Activated CD8-positive, alpha-beta T cell treated with anti-CD3 and anti-CD28 coated beads for 36 hours (primary cell): ENCODE results near the gene OBSCN. TPM values are rescaled to one million over a fixed set of nuclear protein-coding genes. Genes with fewer than 3 reads are reported as not detected.

Experiments
- ATAC-seq: fragments of 200-7000 bp; cut with Tn5 transposase; one replicate; pipeline ENCODE4 v1.10.0; 2021; ENCODE audit warnings: mild to moderate bottlenecking, moderate library complexity
- CTCF ChIA-PET: fragments of 350-600 bp; sonication (Branson Sonifier 250); formaldehyde crosslinking; loops from one replicate; lab custom pipeline; 2021; ENCODE audit warnings: antibody characterized with exemption; lab: Charles Lee
- POLR2A ChIA-PET: fragments of 350-600 bp; sonication (Branson Sonifier 250); formaldehyde crosslinking; loops from one replicate; lab custom pipeline; 2021; ENCODE audit warnings: antibody characterized with exemption; lab: Charles Lee
- DNase-seq: peaks from one replicate; pipeline ENCODE4 v3.0.0-alpha.2; 2020
- H3K27ac Mint-ChIP-seq: one replicate; pipeline ENCODE4 v1.8.0; 2021; ENCODE audit warnings: mild to moderate bottlenecking, mixed read lengths
- H3K27me3 Mint-ChIP-seq: one replicate; pipeline ENCODE4 v1.8.0; 2021; ENCODE audit warnings: mixed read lengths
- H3K36me3 Mint-ChIP-seq: one replicate; pipeline ENCODE4 v1.8.0; 2021; ENCODE audit warnings: low read depth, mixed read lengths
- H3K4me1 Mint-ChIP-seq: one replicate; pipeline ENCODE4 v1.8.0; 2021; ENCODE audit warnings: low read depth, mixed read lengths
- H3K4me3 Mint-ChIP-seq: one replicate; pipeline ENCODE4 v1.8.0; 2021; ENCODE audit warnings: mild to moderate bottlenecking, moderate library complexity, mixed read lengths
- H3K9me3 Mint-ChIP-seq: one replicate; pipeline ENCODE4 v1.8.0; 2021; ENCODE audit warnings: mixed read lengths
- CTCF ChIP-seq: fragments of 200-600 bp; IDR thresholded peaks from one replicate; pipeline ENCODE4 v1.8.0; 2022; ENCODE audit warnings: antibody characterized with exemption, mild to moderate bottlenecking
- intact Hi-C: fragments of 100-400 bp; cut with micrococcal nuclease; formaldehyde crosslinking; loops from one replicate; pipeline ENCODE4 v1.10.0; 2022
- total RNA-seq, 2 experiments: library from RNA; stranded (reverse); gene quantifications; one replicate each; pipeline ENCODE4 v1.2.3, GENCODE V29; 2021

The OBSCN gene
- total RNA-seq, 2 experiments from 2014 or later, result 21.6 to 23.7 TPM

DNA sequence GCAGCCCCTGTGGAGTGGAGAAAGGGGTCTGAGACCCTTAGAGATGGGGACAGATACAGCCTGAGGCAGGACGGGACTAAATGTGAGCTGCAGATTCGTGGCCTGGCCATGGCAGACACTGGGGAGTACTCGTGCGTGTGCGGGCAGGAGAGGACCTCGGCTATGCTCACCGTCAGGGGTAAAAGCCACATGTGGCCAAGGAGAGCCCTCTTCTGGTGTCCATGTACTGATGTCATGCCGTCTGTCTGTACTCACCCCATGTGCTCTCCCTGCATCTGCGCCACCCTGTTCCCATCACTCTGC is 84.7 kb downstream of the OBSCN start:
- no peak for TF ChIP-seq CTCF
- ATAC-seq (no peak), DNase-seq (no peak)
- intact Hi-C loops, result no loop called here
- CTCF ChIA-PET, result no interaction called here
- Mint-ChIP-seq H3K9me3 (peaks cover 2% of the 10 kb centered on the region), H3K4me3 (no peak overlapping the region), H3K4me1 (peaks cover 8% of the 10 kb centered on the region), H3K27me3 (no peaks in the 10 kb centered on the region), H3K27ac (no peak overlapping the region), H3K36me3 (peaks cover 5% of the 10 kb centered on the region)
- POLR2A ChIA-PET, result no interaction called here

DNA sequence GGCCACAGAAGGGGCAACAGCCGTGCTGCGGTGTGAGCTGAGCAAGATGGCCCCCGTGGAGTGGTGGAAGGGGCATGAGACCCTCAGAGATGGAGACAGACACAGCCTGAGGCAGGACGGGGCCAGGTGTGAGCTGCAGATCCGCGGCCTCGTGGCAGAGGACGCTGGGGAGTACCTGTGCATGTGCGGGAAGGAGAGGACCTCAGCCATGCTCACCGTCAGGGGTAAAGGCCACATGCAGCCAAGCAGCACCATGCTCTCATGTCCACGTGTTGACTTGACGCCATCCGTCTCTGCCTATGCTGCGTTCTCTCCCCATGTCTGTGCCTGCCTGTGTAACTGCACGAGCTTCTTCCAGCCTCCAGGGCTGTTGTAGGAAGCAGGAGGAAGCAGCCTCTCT is 85.5 kb downstream of the OBSCN start:
- TF ChIP-seq CTCF, result no peak
- no peak for DNase-seq
- Mint-ChIP-seq H3K27ac (no peak overlapping the region), H3K9me3 (peaks cover 2% of the 10 kb centered on the region), H3K4me1 (peaks cover 7% of the 10 kb centered on the region), H3K4me3 (no peak overlapping the region), H3K27me3 (no peaks in the 10 kb centered on the region), H3K36me3 (peaks cover 9% of the 10 kb centered on the region)
- no peak for ATAC-seq
- CTCF ChIA-PET, result no interaction called here
- POLR2A ChIA-PET, result interaction anchor here (1.2 kb wide), 1 partner anchor 12 kb away, joined by 3 read pairs; no protein-coding TSS in a partner anchor
- intact Hi-C loops, result no loop called here

DNA sequence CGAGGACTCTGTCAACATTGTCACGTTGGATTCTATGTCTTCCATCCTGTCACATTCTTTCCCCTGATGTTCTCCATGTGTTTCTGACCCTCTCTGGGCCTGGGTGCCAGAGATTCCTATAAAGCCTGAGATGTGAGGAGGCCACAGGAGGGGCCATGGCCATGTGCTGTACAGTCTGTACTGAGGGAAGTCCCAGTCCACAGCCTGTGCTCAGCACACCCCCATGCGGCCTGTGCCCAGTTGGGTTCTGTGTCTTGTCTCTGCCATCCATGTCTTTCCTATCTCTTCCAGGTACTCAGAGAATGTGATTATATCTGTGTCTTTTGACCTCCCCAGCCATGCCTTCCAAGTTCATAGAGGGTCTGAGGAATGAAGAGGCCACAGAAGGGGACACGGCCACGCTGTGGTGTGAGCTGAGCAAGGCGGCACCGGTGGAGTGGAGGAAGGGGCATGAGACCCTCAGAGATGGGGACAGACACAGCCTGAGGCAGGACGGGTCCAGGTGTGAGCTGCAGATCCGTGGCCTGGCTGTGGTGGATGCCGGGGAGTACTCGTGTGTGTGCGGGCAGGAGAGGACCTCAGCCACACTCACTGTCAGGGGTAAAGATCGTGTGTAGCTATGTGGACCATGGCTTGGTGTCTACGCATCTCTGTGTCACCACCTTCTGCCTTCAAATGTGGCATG is 86.1 kb downstream of the OBSCN start:
- ATAC-seq (no peak), DNase-seq (no peak)
- H3K4me1 Mint-ChIP-seq, result peaks cover 3% of the 10 kb centered on the region
- H3K4me3 Mint-ChIP-seq, result no peak overlapping the region
- no peaks in the 10 kb centered on the region for H3K27me3 Mint-ChIP-seq
- peaks cover 9% of the 10 kb centered on the region for H3K36me3 Mint-ChIP-seq
- intact Hi-C loops, result no loop called here
- H3K27ac Mint-ChIP-seq, result no peak overlapping the region
- no peak for TF ChIP-seq CTCF
- ChIA-PET CTCF (no interaction called here), POLR2A (interaction anchor here (1.2 kb wide), 1 partner anchor 12 kb away, joined by 3 read pairs; no protein-coding TSS in a partner anchor)
- H3K9me3 Mint-ChIP-seq, result peaks cover 2% of the 10 kb centered on the region

- no peak overlapping the region for H3K4me3 Mint-ChIP-seq
- POLR2A ChIA-PET, result no interaction called here
Measured at GRCh38 chr1:228294717-228295116, 86.9 kb downstream of the OBSCN start.

DNA sequence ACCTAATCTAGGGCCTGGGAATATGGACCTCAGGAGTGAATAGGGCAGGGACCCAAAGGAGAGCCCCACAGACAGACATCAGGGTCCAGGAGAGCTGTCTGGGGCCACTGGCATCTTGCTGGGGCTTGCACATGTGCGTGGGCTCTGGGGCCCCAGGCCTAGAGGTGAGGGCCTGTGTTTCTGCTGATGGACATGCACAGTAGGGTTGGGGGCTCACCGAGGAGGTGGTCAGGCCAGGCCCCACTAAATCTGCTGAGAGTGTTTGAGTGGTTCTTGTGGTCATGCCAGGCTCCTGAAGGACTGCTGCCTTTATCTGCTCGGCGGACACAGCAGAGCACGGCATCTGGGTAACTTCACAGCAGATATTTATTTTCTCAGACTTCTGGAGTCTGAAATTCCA is 87.4 kb downstream of the OBSCN start:
- intact Hi-C loops, result no loop called here
- CTCF ChIA-PET, result no interaction called here
- no peaks in the 10 kb centered on the region for H3K27me3 Mint-ChIP-seq

More at GRCh38 chr1:228294717-228295116, 86.9 kb downstream of the OBSCN start:
- H3K27me3 Mint-ChIP-seq, result no peaks in the 10 kb centered on the region
- H3K4me1 Mint-ChIP-seq, result no peaks in the 10 kb centered on the region
- peak overlapping the region; percentile 22 for H3K27ac Mint-ChIP-seq
- DNase-seq (no peak), ATAC-seq (no peak)
- no peak for TF ChIP-seq CTCF
- peaks cover 9% of the 10 kb centered on the region for H3K36me3 Mint-ChIP-seq
- CTCF ChIA-PET, result no interaction called here
- intact Hi-C loops, result no loop called here
- peaks cover 2% of the 10 kb centered on the region for H3K9me3 Mint-ChIP-seq

More for the DNA sequence above, 87.4 kb downstream of the OBSCN start:
- Mint-ChIP-seq H3K36me3 (peaks cover 11% of the 10 kb centered on the region), H3K27ac (no peak overlapping the region), H3K4me1 (no peaks in the 10 kb centered on the region), H3K9me3 (peaks cover 2% of the 10 kb centered on the region), H3K4me3 (no peak overlapping the region)
- no peak for ATAC-seq
- POLR2A ChIA-PET, result no interaction called here
- DNase-seq, result no peak
- TF ChIP-seq CTCF, result no peak
